DMS53 treated with DMSO at 0.1 percent for 48 hours (cell line): ENCODE measurements around the gene AMZ1.
A peak's percentile ranks its signal among the peaks of the same experiment; 100 is the strongest.
"Not testable (repeated sequence)": the region's sequence is repeated elsewhere in the genome, so short reads cannot be mapped to it uniquely, and the experiment has no call there.

ENCODE experiments used
- DNase-seq: peaks from one replicate; lab custom pipeline; 2025; ENCODE audit not compliant: unreplicated experiment; lab: John Stamatoyannopoulos, UW

Gene AMZ1

GRCh38 chr7:2737771-2738540 is 50.0 kb downstream of the AMZ1 start:
- no peak for DNase-seq

- DNase-seq: no peak
These were observed 51.0 kb downstream of the AMZ1 start for GRCh38 chr7:2738766-2739549.

DNA sequence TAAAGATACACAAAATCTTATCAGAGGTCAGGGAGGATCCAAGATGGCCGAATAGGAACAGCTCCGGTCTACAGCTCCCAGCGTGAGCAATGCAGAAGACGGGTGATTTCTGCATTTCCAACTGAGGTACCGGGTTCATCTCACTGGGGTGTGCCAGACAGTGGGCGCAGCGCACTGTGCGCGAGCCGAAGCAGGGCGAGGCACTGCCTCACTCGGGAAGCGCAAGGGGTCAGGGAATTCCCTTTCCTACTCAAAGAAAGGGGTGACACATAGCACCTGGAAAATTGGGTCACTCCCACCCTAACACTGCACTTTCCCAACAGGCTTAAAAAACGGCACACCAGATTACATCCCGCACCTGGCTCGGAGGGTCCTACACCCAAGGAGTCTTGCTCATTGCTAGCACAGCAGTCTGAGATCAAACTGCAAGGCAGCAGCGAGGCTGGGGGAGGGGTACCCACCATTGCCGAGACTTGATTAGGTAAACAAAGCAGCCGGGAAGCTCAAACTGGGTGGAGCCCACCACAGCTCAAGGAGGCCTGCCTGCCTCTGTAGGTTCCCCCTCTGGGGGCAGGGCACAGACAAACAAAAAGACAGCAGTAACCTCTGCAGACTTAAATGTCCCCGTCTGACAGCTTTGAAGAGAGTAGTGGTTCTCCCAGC is 55.7 kb downstream of the AMZ1 start:
- DNase-seq: not testable (repeated sequence)

DNA sequence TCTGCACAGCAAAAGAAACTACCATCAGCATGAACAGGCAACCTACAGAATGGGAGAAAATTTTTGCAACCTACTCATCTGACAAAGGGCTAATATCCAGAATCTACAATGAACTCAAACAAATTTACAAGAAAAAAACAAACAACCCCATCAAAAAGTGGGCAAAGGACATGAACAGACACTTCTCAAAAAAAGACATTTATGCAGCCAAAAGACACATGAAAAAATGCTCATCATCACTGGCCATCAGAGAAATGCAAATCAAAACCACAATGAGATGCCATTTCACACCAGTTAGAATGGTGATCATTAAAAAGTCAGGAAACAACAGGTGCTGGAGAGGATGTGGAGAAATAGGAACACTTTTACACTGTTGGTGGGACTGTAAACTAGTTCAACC is 60.7 kb downstream of the AMZ1 start:
- DNase-seq: not testable (repeated sequence)

DNA sequence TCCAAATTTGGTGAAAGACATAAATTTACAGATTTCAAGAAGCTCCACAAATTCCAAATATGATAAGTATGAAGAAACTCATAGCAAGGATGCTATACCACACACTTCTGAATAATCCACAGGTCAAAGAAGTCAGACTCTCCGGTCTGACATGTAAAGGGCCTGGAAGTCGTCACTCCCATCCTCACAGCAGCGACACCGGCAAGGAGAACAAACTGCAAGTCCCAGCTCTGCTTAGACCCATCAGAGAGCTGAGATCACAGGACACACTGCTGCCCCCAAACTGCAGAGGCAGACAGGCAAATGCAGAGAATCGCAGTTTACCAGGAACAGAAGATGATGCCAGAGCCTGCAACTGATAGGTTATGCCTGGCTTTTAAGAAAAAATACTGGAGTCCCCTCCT is 62.0 kb downstream of the AMZ1 start:
- DNase-seq: no peak

GRCh38 chr7:2751086-2751485 is 63.1 kb downstream of the AMZ1 start:
- DNase-seq: no peak

- no peak for DNase-seq
These were observed 65.1 kb downstream of the AMZ1 start for GRCh38 chr7:2753148-2753547.

DNA sequence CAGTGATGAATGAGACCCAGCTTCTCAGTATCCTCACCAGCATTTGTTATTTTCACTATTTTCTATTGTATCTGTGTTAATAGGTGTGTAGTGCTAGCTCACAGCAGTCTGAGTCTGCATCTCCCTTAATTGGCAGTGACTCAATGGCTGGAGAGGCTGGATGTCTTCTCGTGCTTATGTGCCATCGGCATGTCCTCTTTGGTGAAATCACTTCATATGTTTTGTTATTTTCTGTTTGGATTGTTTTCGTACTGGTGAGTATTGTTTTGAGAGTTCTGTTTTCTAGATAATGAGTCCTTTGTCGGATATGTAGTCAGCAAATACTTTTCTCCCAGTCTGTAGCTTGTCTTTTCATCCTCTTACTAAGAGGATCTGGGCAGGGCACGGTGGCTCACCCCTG is 66.1 kb downstream of the AMZ1 start:
- DNase-seq: no peak

GRCh38 chr7:2754912-2755311 is 66.9 kb downstream of the AMZ1 start:
- no peak for DNase-seq

- no peak for DNase-seq
These were observed 67.5 kb downstream of the AMZ1 start for GRCh38 chr7:2755531-2755930.

DNA sequence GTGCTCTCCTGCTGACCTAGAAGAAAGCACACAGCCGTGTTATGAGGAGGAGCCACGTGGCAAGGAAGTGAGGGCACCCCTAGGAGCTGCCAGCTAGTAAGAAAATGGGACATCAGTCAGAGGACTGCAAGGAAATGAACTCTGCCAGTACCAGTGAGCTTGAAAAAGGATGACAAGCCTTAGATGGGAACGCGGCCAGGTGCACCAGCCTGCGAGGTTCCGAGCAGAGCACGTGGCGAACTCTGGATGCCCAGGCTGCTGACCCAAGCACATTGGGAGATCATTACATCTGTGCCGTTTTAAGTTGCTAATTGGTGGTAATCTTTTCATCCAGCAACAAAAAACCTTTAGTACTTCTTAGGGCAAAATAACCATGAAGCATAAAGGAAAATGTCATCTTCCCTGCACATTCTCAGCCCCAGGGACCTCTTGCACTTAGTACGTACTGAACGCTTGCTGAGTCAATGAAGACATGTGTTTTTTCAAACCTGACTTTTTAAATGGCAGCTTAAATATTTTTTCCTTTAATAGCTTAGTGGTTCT is 69.4 kb downstream of the AMZ1 start:
- peak; percentile 63 for DNase-seq

GRCh38 chr7:2757904-2758672 is 70.1 kb downstream of the AMZ1 start:
- DNase-seq: peak; percentile 96

DNA sequence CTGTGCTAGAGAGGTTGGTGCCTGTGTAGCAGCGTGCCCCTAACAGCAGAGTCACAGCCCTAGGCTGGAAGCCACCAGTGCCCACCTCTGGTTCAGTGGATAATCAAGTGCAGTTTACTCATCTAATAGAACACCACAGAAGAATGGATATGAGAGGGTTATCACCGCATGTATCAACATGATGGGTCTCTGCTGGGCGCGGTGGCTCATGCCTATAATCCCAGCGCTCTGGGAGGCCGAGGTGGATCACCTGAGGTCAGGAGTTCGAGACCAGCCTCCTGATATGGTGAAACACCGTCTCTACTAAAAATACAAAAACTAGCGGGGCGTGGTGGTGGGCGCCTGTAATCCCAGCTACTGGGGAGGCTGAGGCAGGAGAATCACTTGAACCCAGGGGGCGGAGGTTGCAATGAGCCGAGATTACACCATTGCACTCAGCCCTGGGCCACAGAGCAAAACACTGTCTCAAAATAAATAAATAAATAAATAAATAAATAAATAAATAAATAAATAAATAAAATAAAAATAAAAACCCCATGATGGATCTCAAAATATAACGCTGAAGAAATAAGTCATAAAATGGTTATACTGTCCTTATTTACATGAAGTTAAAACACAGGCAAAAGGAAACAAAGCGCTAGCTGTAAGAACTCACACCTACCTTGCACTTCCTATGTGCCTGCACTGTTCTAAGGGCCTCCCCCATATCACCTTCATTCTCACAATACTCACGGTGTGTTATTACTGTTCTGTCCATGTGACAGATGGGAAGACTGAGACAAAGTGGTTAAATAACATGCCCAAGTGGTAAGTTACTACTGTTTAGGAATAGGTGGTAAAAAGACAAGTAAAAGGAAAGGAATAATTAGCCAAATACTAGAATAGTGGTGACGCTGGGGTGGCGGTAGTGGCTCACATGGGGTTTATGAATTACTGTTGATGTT is 70.9 kb downstream of the AMZ1 start:
- DNase-seq: no peak

GRCh38 chr7:2759736-2760097 is 71.7 kb downstream of the AMZ1 start:
- DNase-seq: no peak

DNA sequence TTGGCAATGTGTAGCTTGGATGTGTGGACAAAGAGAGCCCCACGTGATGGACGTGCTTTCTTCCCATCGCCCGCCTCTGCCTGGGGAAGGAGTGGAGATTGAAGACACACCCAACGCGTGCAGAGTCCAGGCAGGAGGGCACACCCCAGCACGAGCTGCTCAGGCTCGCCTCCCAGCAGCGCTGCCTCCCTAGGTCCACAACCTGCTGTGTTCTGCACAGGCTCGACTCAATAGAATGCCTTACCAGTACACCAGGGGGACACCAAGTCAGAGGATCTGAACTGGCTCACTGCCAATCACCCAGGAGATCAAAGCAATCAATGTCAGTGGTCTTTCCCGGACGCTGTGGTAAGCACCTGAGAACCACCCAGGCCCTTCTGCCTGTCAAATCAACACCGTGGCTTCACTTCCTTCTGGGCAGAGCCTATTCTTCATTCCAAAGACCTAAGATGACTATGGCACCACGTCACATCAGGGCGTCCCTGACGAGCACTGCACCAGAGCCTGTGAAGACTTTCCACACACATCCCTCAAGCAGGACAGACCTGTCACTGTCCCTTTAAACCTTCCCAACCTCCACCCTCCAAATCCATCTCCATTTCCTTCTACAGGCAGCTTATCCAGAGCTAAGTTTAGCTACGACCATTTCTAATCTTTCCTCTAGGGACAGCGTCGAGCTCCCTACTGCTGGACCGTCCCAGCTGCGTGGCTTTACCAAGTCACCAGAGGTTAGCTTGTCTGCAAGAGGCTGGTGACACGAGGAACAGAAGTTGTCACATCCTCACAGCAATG is 72.3 kb downstream of the AMZ1 start:
- DNase-seq: peak; percentile 28

DNA sequence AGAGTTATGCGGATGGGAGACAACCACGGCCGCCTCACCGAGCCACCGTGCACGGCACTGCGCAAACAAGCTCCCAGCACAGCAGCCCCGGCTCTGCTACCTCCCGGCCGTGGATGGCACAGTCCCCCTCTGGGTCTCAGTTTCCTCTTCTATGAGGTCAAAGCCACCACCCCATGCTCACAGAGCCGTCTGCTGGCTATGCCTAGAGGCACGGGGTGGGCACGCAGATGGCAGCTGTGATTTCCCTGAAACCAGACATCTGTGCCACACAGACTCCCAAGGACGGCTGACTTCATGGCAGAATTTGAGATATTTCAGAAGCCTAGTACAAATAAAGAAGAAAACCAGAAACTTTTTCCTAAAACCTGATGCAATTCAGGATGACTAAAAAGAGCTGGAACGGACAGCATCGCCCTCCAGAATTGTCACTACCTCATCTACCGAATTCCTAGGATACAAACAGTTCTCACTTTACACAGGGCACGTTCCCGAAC is 73.2 kb downstream of the AMZ1 start:
- DNase-seq: no peak

GRCh38 chr7:2761801-2762497 is 73.9 kb downstream of the AMZ1 start:
- no peak for DNase-seq

DNA sequence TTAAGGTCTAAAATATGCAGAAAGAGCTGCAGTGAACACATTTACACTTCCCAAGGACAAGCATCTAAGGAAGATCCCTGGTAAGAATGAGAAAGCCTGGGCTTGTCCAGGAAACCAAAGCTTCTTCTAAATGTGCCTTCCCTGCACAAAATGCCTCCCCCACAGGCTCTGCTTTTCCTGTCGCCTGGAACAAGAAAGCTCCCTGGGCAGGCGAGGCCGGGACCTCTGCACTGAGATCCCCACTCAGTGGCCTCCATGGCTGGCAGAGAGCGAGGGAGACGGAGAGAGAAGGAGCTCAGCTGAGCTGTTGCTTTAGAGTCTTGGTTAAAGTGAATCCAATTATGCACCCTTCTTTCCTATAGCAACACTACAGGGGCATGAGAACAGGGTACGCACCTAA is 75.6 kb downstream of the AMZ1 start:
- no peak for DNase-seq
